VCaP (cell line): ENCODE measurements around the gene ERLIN1.

ENCODE experiments used
- H3K27ac ChIP-seq: fragments of 450-650 bp; 2 replicates; pipeline ENCODE4 v1.5.1; 2017
- TF ChIP-seq, protein P1 (sequence below): fragments of 450-650 bp; conservative IDR thresholded peaks from 2 replicates; pipeline ENCODE4 v1.5.1; 2017; ENCODE audit warnings: mild to moderate bottlenecking, moderate library complexity

The ERLIN1 gene

DNA sequence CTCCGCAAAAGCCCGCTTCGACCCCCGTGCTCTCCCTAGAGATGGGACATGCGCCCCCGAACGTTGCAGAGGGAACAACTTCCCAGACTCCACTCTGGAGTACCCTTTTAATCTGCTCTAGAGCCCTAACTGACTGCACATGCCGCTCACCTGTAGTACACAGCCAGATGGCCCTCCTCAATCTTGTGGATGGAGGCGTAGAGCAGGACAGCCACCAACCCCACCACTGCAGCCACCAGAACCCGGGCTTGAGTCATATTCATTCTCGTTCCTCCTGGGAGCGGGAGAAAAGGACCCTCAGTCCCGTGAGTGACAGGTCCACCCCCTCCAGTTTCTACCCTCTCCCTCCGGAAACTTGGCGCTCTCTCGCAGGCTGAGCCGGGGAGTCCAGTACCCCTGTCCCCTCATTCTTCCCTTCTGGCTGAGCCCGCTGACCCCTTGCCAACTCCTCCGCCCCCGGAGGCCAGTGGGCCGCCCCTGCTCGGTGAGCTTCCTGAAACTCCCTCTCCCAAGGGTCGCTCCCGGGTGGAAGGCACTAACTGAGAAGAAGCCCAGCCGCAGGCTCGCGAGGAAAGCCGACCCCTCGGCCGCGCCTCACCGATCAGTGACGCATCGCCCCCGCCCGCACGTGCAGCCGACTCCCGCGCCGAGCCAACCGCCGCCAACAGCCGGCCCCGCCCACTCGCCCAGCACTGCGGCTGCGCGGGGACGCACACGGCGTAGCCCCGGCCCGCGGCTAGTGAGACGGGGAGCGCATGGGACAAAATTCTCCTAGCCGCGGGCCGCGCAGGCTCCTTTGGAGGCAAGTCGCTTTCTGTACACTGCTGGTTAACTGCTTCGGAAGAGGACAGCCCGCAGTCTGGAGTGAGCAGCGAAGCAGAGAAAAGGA lies at the start of gene ERLIN1:
Gene ERLIN1 (minus strand): TSS at position 666 of the 889 bp plus-strand sequence. CDS start 403 bp downstream, at position 263.
- TF ChIP-seq, protein P1, sequence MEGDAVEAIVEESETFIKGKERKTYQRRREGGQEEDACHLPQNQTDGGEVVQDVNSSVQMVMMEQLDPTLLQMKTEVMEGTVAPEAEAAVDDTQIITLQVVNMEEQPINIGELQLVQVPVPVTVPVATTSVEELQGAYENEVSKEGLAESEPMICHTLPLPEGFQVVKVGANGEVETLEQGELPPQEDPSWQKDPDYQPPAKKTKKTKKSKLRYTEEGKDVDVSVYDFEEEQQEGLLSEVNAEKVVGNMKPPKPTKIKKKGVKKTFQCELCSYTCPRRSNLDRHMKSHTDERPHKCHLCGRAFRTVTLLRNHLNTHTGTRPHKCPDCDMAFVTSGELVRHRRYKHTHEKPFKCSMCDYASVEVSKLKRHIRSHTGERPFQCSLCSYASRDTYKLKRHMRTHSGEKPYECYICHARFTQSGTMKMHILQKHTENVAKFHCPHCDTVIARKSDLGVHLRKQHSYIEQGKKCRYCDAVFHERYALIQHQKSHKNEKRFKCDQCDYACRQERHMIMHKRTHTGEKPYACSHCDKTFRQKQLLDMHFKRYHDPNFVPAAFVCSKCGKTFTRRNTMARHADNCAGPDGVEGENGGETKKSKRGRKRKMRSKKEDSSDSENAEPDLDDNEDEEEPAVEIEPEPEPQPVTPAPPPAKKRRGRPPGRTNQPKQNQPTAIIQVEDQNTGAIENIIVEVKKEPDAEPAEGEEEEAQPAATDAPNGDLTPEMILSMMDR: no peak
- H3K27ac ChIP-seq: peak within 1 kb of the TSS; percentile 88

DNA sequence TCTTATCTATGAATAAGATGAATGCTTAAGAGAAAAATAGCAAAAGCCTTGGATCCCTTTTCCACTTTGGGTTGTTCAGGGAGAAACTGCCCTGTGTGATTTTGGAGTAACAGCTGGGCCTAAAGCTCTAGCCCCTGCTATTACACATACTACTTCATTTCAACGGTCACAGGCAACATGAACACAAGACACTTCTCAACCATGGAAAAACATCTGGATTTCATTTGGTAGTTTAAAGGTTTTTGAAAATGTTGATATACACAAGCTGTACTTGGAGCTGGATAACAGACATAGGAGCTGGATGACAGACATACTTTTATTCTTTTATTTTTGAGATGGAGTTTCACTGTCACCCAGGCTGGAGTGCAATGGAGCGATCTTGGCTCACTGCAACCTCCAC lies 46.3 kb upstream of the ERLIN1 start:
- TF ChIP-seq, protein P1: no peak
- H3K27ac ChIP-seq: no peak overlapping the region

DNA sequence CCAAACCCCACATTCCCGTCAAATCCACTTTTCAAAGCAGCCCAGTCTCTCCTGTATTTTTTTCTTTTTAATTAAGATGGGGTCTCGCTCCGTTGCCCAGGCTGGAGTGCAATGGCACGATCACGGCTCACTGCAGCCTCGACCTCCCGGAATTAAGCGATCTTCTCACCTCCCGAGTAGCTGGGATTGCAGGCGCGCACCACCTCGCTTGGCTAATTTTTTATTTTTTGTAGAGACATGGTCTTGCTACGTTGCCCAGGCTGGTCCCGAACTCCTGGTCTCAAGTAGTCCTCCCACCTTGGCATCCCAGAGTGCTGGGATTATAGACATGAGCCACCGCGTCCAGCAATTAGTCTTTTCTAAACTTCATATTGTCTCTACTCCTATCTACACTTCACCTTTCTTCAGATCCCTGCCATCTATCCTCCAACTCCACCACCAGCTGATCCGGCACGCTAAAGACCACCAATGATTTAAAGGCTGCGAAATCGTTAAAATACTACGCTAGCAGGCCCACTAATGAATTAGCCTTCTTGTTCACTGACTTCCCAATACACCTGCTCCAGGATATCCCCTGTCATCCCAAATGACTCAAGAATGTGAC lies 44.1 kb upstream of the ERLIN1 start:
- TF ChIP-seq, protein P1: no peak
- H3K27ac ChIP-seq: peak overlapping the region; percentile 74

DNA sequence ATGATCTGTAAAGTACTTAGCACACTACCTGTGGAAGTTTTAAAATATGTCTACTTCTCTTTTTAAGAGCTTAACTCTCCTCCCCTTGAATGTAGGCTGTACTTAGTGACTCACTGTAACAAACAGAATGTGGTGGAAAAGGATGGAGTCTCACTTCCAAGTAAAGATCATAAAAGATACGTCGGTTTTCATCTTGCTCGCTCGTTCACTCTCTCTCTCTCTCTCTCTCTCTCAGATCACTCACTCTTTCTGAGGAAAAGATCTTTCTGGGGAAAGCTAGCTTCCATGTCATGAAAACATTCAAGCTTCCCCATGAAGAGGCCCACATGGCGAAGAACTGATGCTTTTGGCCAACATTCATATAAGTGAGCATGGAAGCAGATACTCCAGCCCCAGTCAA lies 38.0 kb upstream of the ERLIN1 start:
- TF ChIP-seq, protein P1: no peak
- H3K27ac ChIP-seq: no peak overlapping the region

DNA sequence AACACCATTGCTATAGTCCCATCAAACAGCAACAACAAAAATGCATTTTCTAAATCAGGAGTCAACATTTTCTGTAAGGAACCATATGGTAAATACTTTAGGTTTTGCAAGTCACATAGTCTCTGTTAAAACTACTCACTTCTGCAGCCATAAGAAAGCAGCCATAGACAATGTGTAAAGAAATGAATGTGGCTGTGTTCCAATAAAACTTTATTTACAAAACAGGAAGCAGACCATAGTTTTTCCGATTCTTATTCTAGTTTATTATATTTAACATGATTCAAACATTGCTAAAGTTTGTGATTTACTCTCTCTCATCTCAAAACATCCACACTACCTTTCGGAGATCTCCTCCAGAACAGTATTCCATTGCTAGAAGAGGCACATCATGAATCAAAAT lies 36.7 kb upstream of the ERLIN1 start:
- TF ChIP-seq, protein P1: no peak
- H3K27ac ChIP-seq: no peak overlapping the region

DNA sequence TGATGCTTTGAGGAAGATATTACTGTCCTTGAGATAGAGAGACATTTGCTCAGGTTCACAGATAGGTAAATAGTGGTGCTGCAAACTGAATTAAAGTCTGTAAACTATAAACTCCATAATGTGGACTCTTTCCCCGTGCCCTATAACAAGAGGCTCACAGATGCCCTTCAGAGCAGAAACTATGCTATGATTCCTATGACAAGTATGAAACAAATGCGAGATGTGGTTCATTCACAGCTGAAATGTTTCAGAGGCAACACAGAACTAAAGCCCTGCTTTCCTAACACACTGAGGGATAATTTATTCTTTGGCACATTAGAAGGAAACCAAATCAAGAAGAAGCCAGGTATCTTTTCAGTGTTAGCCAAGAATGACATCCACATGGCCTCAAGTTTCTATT lies 30.2 kb upstream of the ERLIN1 start:
- H3K27ac ChIP-seq: no peak overlapping the region
- TF ChIP-seq, protein P1: no peak

DNA sequence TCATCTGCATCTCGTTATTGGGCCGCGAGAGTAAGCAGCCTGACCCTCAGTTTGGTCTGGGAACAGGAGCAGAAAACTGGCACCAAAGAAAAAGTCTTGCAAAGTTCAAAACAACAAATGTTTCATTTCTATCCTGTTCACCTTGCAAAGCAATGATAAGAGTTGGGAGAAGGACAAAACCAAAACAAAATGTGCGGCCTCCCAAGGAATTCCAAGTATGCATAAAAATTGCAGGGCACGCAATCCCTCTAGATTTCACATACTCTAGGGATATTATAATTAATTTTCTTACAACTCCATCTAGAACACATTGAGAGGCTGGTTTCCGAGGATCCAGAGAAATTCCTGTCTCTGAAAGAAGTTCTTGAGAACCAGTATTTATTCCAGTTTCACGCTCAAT lies 23.5 kb upstream of the ERLIN1 start:
- H3K27ac ChIP-seq: no peak overlapping the region
- TF ChIP-seq, protein P1: no peak
